ENCODE measurements around the gene PPP1R3F.

PPP1R3F gene

DNA sequence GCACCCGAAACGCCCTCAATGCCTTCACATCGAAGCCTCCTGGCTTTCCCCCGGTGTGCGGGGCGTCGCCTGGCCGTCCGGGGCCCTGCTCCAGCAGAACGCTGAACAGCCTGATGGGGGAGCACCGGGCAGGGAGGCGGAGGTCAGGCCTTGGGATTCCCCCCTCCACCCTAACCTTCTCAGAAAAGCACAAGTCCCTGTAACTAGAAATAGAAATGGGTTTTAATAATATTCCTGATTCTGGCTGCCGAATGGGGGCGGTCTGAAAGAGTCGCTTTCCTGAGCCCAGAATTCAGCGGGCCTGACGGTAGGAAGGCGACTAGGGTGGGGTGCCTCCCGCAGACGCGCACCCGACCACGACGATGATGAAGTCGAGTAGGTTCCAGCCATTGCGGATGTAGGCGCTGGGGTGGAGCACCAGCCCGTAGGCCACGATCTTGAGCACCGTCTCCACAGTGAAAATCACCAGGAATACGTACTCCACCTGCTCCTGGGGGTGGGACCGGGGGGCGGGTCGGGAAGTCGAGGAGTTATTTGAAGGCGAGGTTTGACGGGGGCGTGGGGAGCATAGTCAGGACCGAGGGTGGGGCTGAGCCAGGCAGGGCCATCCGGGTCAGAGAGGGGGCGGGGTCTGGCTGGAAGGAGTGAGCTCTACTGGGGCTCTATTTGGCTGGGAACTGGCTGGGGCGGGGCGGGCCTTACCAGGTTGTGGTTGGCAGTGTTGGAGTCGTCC is 38.9 kb upstream of the PPP1R3F start:
- TF ChIP-seq, protein P1, sequence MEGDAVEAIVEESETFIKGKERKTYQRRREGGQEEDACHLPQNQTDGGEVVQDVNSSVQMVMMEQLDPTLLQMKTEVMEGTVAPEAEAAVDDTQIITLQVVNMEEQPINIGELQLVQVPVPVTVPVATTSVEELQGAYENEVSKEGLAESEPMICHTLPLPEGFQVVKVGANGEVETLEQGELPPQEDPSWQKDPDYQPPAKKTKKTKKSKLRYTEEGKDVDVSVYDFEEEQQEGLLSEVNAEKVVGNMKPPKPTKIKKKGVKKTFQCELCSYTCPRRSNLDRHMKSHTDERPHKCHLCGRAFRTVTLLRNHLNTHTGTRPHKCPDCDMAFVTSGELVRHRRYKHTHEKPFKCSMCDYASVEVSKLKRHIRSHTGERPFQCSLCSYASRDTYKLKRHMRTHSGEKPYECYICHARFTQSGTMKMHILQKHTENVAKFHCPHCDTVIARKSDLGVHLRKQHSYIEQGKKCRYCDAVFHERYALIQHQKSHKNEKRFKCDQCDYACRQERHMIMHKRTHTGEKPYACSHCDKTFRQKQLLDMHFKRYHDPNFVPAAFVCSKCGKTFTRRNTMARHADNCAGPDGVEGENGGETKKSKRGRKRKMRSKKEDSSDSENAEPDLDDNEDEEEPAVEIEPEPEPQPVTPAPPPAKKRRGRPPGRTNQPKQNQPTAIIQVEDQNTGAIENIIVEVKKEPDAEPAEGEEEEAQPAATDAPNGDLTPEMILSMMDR (conservative IDR thresholded peaks at IDR 0.05; ENCODE audit: low read length), result no peak

DNA sequence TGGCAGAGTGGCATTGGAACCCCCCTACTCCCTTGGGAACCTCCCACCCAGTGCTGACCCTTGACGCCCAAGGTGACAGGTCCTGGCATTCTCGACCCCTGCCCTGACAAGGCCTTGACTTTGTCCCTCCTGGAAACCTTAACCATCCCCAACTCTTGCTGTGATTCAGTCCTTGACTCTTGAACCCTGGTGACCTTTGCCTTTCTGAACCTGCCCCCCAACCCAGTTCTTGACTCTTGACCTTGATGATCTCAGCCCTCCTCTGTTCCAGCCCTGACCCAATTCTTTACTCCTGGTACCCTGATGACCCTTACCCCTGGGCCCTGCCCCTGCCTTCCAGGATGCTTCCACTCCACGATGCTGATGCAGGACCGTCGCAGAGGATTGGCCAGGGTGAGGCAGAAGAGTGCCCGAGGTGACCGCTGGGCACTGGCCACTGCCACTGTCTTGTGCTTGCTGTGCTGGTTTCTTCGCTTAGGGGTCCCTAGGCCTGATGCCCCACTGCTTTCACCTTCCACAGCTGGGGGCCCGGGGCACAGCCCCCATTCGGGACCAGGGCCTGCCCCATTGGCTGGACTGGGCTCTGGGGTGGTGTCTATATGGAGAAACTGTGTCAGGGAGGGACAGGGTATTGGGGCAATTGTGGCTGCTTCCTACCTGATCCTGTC is 38.1 kb upstream of the PPP1R3F start:
- no peak for DNase-seq (ENCODE audit: low read depth)
- TF ChIP-seq, protein P1 (conservative IDR thresholded peaks at IDR 0.05; ENCODE audit: low read length), result no peak
- no peak overlapping the region for H3K4me3 ChIP-seq (ENCODE audit: low read length)

More for the DNA sequence above, 38.9 kb upstream of the PPP1R3F start:
- no peak for DNase-seq (ENCODE audit: low read depth)
- H3K4me3 ChIP-seq (ENCODE audit: low read length), result no peak overlapping the region; the same call in 1 of the 2 replicates

DNA sequence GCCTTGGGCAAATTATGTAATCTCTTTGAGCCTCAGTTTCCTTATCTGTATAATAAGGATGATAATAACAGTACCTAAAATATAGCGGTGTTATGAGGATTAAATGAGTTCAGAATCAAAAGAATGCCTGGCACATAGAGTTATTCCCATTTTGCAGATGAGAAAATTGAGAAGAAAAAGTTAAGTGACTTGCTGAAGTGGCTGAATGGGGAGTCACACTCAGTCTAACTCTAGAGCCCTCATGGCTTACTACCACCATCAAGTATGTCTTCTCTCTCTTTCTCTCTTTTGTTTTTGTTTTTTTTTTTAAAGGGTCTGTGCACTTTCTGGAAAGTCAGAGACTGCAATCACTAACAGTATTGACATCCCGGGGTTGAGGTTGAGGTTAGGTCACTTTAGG is 37.1 kb upstream of the PPP1R3F start:
- TF ChIP-seq, protein P1 (conservative IDR thresholded peaks at IDR 0.05; ENCODE audit: low read length), result no peak
- no peak overlapping the region for H3K4me3 ChIP-seq (ENCODE audit: low read length)
- DNase-seq (ENCODE audit: low read depth), result no peak

DNA sequence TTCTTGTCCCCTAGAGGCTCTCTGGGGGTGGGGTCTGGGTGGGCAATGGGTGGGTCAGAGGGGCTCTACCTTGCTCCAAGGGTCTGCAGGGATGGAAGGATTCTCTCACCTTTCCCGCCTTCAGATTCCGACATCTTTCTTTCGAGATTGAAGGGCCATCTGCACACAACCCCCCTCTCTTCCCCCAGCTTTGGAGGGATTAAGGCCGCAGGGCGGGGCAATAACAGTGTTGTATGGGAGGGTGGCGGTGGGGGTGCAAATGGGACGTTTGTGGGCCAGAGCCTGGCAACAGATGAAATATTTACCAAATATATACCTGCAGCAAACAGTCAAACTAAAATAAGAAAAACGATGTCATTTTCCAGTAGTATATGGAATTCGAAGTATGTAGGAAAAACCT is 36.4 kb upstream of the PPP1R3F start, which contains the start of gene CACNA1F:
TSS of gene CACNA1F (minus strand) at position 165 of the 400 bp plus-strand sequence. CDS start at position 134, 31 bp downstream.
- TF ChIP-seq, protein P1 (conservative IDR thresholded peaks at IDR 0.05; ENCODE audit: low read length), result no peak
- DNase-seq (ENCODE audit: low read depth), result no peak
- no peak within 1 kb of the TSS for H3K4me3 ChIP-seq (ENCODE audit: low read length)

DNA sequence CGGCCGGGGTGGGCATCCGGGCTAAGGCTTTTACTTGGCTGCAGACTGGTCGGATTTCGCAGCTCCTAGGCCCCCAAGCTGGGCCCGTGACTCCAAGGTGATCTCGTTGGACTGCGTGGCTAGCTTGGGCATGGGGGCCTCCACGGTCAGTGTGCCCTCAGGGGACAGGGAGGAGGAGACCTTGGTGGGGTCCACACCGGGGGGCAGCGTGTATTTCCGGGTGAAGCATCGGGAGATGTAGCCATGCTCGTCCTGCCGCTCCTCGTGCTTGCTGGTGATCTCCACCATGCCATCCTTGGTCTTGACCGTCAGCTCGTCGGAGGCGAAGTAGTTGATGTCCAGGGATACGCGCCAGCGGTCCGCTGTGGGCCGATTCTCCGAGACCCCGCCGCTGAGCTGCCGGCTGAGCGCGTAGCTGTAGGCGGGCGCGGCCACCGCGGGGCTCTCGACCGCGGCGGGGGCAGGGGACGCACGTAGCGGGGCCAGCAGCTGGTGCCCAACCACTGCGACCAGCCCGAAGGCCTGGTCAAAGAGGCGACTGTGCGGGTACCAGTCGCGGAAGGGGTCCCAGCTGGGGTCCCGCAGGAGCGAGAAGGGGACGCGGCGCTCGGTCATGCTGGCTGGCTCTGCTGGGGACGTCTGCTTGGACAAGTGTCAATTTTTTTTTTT is 35.6 kb upstream of the PPP1R3F start:
- no peak overlapping the region for H3K4me3 ChIP-seq (ENCODE audit: low read length)
- TF ChIP-seq, protein P1 (conservative IDR thresholded peaks at IDR 0.05; ENCODE audit: low read length), result no peak
- no peak for DNase-seq (ENCODE audit: low read depth)

DNA sequence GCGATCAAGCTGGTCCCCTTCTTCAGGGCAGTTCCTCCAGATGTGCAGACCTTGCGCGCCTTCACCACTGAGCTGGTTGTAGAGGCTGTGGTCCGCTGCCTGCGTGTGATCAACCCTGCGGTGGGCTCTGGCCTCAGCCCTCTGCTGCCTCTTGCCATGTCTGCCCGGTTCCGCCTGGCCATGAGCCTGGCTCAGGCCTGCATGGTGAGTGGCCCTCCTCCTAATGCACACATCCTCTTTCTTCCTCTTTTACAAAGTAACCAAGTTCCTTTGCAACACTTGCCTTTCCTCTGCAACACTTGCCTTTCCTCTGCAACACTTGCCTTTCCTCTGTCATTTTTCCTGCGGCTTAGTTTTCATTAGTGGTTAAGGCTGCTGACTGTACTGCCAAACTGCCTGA is 32.5 kb upstream of the PPP1R3F start:
- H3K4me3 ChIP-seq (ENCODE audit: low read length), result no peak overlapping the region
- no peak for DNase-seq (ENCODE audit: low read depth)
- TF ChIP-seq, protein P1 (conservative IDR thresholded peaks at IDR 0.05; ENCODE audit: low read length), result no peak
